ENCODE measurements around the gene SMC6.

Gene SMC6

DNA sequence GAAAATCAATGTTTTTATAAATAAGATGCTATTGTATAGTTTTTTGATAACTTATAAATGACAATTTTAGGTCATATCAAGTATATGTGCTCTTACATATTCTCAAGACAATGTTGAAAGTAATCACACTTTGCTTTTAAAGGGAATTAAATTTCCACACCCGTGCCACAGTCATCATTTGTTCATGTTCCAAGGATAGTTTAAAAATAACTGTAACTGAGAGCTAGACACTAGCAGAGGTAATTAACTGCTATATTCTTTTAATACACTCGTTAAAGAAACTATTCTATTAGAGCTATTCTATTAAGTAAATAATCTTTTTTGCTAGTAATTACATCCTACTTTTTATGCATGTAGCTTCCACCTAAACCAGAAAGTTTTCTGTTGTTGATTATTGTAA, 18.3 kb upstream of the SMC6 start:
- DNase-seq (ENCODE audit: extremely low read depth, insufficient read length) = no peak
- TF ChIP-seq, protein P1, sequence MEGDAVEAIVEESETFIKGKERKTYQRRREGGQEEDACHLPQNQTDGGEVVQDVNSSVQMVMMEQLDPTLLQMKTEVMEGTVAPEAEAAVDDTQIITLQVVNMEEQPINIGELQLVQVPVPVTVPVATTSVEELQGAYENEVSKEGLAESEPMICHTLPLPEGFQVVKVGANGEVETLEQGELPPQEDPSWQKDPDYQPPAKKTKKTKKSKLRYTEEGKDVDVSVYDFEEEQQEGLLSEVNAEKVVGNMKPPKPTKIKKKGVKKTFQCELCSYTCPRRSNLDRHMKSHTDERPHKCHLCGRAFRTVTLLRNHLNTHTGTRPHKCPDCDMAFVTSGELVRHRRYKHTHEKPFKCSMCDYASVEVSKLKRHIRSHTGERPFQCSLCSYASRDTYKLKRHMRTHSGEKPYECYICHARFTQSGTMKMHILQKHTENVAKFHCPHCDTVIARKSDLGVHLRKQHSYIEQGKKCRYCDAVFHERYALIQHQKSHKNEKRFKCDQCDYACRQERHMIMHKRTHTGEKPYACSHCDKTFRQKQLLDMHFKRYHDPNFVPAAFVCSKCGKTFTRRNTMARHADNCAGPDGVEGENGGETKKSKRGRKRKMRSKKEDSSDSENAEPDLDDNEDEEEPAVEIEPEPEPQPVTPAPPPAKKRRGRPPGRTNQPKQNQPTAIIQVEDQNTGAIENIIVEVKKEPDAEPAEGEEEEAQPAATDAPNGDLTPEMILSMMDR (IDR thresholded peaks at IDR 0.05; ENCODE audit: insufficient read depth, low read length, poor library complexity, severe bottlenecking) = no peak
- H3K27me3 ChIP-seq (replicated peaks; ENCODE audit: control insufficient read depth, insufficient read depth, low read length) = no peaks in the 10 kb centered on the region
- H3K4me3 ChIP-seq (replicated peaks; ENCODE audit: low read depth, low read length) = no peak overlapping the region
- H3K36me3 ChIP-seq (ENCODE audit: control insufficient read depth, insufficient read depth, low read length) = no peaks in the 10 kb centered on the region

DNA sequence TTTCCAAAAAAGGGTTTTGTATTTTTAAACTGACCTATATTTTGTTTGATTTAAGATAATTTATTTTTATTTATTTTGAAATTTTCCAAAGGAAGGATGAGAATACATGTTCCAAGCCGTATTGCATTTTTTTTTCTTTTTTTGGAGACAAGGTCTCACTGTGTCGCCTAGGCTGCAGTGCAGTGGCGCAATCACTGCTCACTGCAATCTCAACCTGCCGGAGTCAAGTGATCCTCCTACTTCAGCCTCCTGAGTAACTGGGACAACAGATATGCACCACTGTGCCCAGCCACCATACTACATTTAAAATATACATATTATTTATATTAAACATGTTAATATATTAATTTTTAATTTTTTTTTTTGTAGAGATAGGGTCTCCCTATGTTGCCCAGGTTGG, 15.3 kb upstream of the SMC6 start:
- TF ChIP-seq, protein P1 (IDR thresholded peaks at IDR 0.05; ENCODE audit: insufficient read depth, low read length, poor library complexity, severe bottlenecking) = no peak
- DNase-seq (ENCODE audit: extremely low read depth, insufficient read length) = no peak
- Histone ChIP-seq H3K4me3 (replicated peaks; ENCODE audit: low read depth, low read length) (no peak overlapping the region), H3K27me3 (replicated peaks; ENCODE audit: control insufficient read depth, insufficient read depth, low read length) (no peaks in the 10 kb centered on the region), H3K36me3 (ENCODE audit: control insufficient read depth, insufficient read depth, low read length) (no peaks in the 10 kb centered on the region; the same call in 1 of the 2 replicates)

DNA sequence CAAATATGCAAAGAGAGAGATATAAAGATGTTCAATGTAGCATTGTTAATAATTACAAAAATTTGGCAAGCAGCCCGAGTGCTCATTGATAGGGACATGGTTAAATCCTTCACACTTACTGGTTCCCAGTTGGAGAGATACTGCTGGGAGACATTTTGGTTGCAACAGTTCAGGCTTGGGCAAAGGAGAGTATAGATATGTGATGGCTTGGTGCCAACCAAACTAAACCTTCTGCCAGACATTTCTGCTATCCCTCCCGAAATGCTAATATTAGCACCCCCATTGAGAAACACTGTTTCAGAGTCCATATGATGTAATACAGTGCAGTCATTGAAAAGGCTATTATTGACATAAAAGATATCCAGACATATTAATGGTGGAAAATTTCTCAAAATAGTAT, 11.8 kb upstream of the SMC6 start:
- Histone ChIP-seq H3K27me3 (replicated peaks; ENCODE audit: control insufficient read depth, insufficient read depth, low read length) (no peaks in the 10 kb centered on the region), H3K36me3 (ENCODE audit: control insufficient read depth, insufficient read depth, low read length) (no peaks in the 10 kb centered on the region; the same call in none of the 2 replicates), H3K4me3 (replicated peaks; ENCODE audit: low read depth, low read length) (no peak overlapping the region)
- TF ChIP-seq, protein P1 (IDR thresholded peaks at IDR 0.05; ENCODE audit: insufficient read depth, low read length, poor library complexity, severe bottlenecking) = no peak
- DNase-seq (ENCODE audit: extremely low read depth, insufficient read length) = no peak

DNA sequence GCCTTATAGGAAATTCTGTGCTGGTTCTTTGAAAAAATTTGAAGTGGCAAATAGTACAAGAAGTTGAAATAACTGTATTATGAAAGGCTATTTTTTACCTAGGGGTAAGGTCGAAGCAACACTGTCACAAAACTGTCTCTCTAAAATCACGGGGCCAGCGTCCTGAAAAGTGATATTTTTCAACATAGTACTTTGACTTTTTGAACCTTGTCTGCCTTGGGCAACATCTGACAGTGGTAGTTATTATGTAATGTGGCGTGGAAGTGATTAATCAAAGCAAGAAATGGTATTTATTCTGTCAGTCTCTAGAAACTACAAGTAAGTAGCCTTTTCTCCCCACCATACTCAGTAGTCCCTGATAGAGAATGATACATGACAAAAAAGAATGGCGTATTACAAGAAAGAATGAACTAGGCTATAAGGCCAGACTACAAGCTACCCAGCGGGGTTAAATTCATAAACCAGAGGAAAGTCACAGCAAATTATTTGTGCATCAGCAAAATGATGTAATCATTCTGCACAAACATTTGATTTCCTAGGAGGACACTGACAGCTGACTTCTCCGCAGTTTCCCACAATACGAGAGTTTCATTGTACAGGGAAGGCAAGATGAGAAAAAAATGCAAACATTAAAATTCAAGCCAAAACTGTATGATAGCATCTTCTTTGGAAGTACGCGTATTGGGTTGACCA, 10.2 kb upstream of the SMC6 start:
- TF ChIP-seq, protein P1 (IDR thresholded peaks at IDR 0.05; ENCODE audit: insufficient read depth, low read length, poor library complexity, severe bottlenecking) = no peak
- Histone ChIP-seq H3K27me3 (replicated peaks; ENCODE audit: control insufficient read depth, insufficient read depth, low read length) (no peaks in the 10 kb centered on the region), H3K36me3 (ENCODE audit: control insufficient read depth, insufficient read depth, low read length) (no peaks in the 10 kb centered on the region; the same call in none of the 2 replicates), H3K4me3 (replicated peaks; ENCODE audit: low read depth, low read length) (no peak overlapping the region)
- DNase-seq (ENCODE audit: extremely low read depth, insufficient read length) = no peak

DNA sequence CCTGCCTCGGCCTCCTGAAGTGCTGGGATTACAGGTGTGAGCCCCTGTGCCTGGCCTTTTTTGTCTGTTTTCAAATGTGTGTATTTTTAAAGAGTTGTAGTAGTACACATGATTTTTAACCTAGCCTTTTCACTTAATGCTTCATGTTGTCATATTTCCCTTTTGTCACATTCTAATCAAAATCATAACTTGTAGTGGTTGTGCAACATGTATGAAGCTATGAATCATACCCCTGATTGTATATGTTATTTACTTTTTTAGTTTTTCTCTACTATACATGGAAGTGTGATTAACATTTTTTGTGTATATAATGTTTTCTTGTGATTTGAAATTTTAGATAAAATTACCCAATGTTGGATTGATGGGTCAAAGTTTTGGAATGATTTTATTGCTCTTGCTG, 8.8 kb upstream of the SMC6 start:
- no peak for DNase-seq (ENCODE audit: extremely low read depth, insufficient read length)
- Histone ChIP-seq H3K27me3 (replicated peaks; ENCODE audit: control insufficient read depth, insufficient read depth, low read length) (no peaks in the 10 kb centered on the region), H3K36me3 (ENCODE audit: control insufficient read depth, insufficient read depth, low read length) (no peaks in the 10 kb centered on the region; the same call in none of the 2 replicates), H3K4me3 (replicated peaks; ENCODE audit: low read depth, low read length) (no peak overlapping the region)
- TF ChIP-seq, protein P1 (IDR thresholded peaks at IDR 0.05; ENCODE audit: insufficient read depth, low read length, poor library complexity, severe bottlenecking) = no peak
